ENCODE data around the gene COX7A2L. TPM values are rescaled to one million over a fixed set of nuclear protein-coding genes. Genes with fewer than 3 reads are reported as not detected.
"Not testable (repeated sequence)": the region's sequence is repeated elsewhere in the genome, so short reads cannot be mapped to it uniquely, and the experiment has no call there.

COX7A2L gene
- total RNA-seq, 3 donors from 2014 or later (not counting 1 experiment from before 2014, with no cell fraction given), result 45.8 to 59.1 (median 58.1) TPM

- Histone ChIP-seq H3K27me3 (ENCODE audit: control insufficient read depth, insufficient read depth, low read length) (no peaks in the 10 kb centered on the region), H3K4me3 (ENCODE audit: low read length) (no peak overlapping the region), H3K9me3 (ENCODE audit: control insufficient read depth, insufficient read depth, low read length) (no peaks in the 10 kb centered on the region), H3K4me1 (ENCODE audit: control insufficient read depth, insufficient read depth, low read length) (no peaks in the 10 kb centered on the region), H3K36me3 (ENCODE audit: control insufficient read depth, insufficient read depth, low read length) (peaks cover 46% of the 10 kb centered on the region), H3K27ac (ENCODE audit: low read length) (no peak overlapping the region)
- WGBS (ENCODE audit: insufficient coverage), result 94% methylated on average over 7 of the region's 8 CpGs
- Mint-ChIP-seq H3K9me3 (no peaks in the 10 kb centered on the region), H3K4me1 (peaks cover 17 to 39% of the 10 kb centered on the region in 2 donors), H3K27ac (peak overlapping the region in 1 of 2 donors; percentile 13), H3K4me3 (no peak overlapping the region), H3K27me3 (ENCODE audit: low read depth in 2 of 2) (no peaks in the 10 kb centered on the region), H3K36me3 (no peaks in the 10 kb centered on the region)
- no peak for ATAC-seq
- no peak for DNase-seq
- TF ChIP-seq CTCF (IDR thresholded peaks at IDR 0.05), result no peak
- intact Hi-C loops (cut with micrococcal nuclease), result no loop called here
Measured at GRCh38 chr2:42348113-42348805, 12.8 kb downstream of the COX7A2L start.

- ATAC-seq; H3K27ac Mint-ChIP-seq; H3K27me3 ChIP-seq (ENCODE audit: control insufficient read depth, insufficient read depth, low read length); H3K27ac ChIP-seq (ENCODE audit: low read length); H3K4me3 Mint-ChIP-seq; H3K4me1 ChIP-seq (ENCODE audit: control insufficient read depth, insufficient read depth, low read length); H3K9me3 Mint-ChIP-seq; H3K9me3 ChIP-seq (ENCODE audit: control insufficient read depth, insufficient read depth, low read length); H3K27me3 Mint-ChIP-seq (ENCODE audit: low read depth in 2 of 2); intact Hi-C loops (cut with micrococcal nuclease); H3K4me3 ChIP-seq (ENCODE audit: low read length); DNase-seq; H3K36me3 Mint-ChIP-seq: not testable (repeated sequence)
- peaks cover 43% of the 10 kb centered on the region for H3K36me3 ChIP-seq (ENCODE audit: control insufficient read depth, insufficient read depth, low read length)
- peaks cover 13 to 38% of the 10 kb centered on the region in 2 donors for H3K4me1 Mint-ChIP-seq
- over 99% methylated on average over 10 of the region's 12 CpGs for WGBS (ENCODE audit: insufficient coverage)
Measured at GRCh38 chr2:42347518-42347917, 13.5 kb downstream of the COX7A2L start.

GRCh38 chr2:42346856-42347255, 14.2 kb downstream of the COX7A2L start:
- WGBS (ENCODE audit: insufficient coverage), result 98% methylated on average over 6 of the region's 6 CpGs
- H3K27me3 ChIP-seq (ENCODE audit: control insufficient read depth, insufficient read depth, low read length); H3K27me3 Mint-ChIP-seq (ENCODE audit: low read depth in 2 of 2); DNase-seq; H3K4me3 Mint-ChIP-seq; H3K4me1 ChIP-seq (ENCODE audit: control insufficient read depth, insufficient read depth, low read length); H3K9me3 ChIP-seq (ENCODE audit: control insufficient read depth, insufficient read depth, low read length); H3K27ac Mint-ChIP-seq; H3K36me3 Mint-ChIP-seq; H3K4me3 ChIP-seq (ENCODE audit: low read length); intact Hi-C loops (cut with micrococcal nuclease); H3K9me3 Mint-ChIP-seq; ATAC-seq; H3K27ac ChIP-seq (ENCODE audit: low read length): not testable (repeated sequence)
- H3K4me1 Mint-ChIP-seq, result peaks cover 19 to 42% of the 10 kb centered on the region in 2 donors
- peaks cover 38% of the 10 kb centered on the region for H3K36me3 ChIP-seq (ENCODE audit: control insufficient read depth, insufficient read depth, low read length)

- WGBS (ENCODE audit: insufficient coverage), result 98% methylated on average over 4 of the region's 4 CpGs
- Mint-ChIP-seq H3K36me3 (no peaks in the 10 kb centered on the region), H3K27ac (peak overlapping the region in 1 of 2 donors; percentile 29), H3K9me3 (no peaks in the 10 kb centered on the region), H3K4me1 (peaks cover 19 to 48% of the 10 kb centered on the region in 2 donors), H3K27me3 (ENCODE audit: low read depth in 2 of 2) (no peaks in the 10 kb centered on the region), H3K4me3 (no peak overlapping the region)
- Histone ChIP-seq H3K9me3 (ENCODE audit: control insufficient read depth, insufficient read depth, low read length) (no peaks in the 10 kb centered on the region), H3K27ac (ENCODE audit: low read length) (no peak overlapping the region), H3K4me1 (ENCODE audit: control insufficient read depth, insufficient read depth, low read length) (peaks cover 7% of the 10 kb centered on the region), H3K4me3 (ENCODE audit: low read length) (no peak overlapping the region), H3K27me3 (ENCODE audit: control insufficient read depth, insufficient read depth, low read length) (no peaks in the 10 kb centered on the region), H3K36me3 (ENCODE audit: control insufficient read depth, insufficient read depth, low read length) (peaks cover 30% of the 10 kb centered on the region)
- TF ChIP-seq CTCF (IDR thresholded peaks at IDR 0.05), result no peak
- DNase-seq, result no peak
- intact Hi-C loops (cut with micrococcal nuclease), result no loop called here
- no peak for ATAC-seq
Measured at GRCh38 chr2:42345986-42346385, 15.0 kb downstream of the COX7A2L start.
